Choroid plexus epithelial cell (primary cell): Measurements from ENCODE around the gene MYL4.
A peak's percentile ranks its signal among the peaks of the same experiment; 100 is the strongest.
"Not testable (repeated sequence)": the region's sequence is repeated elsewhere in the genome, so short reads cannot be mapped to it uniquely, and the experiment has no call there.

Experiments used
- DNase-seq: peaks from one replicate; pipeline ENCODE4 v3.0.0-alpha.2; 2010; ENCODE audit warnings: low read depth
- H3K4me3 ChIP-seq: 2 replicates; pipeline ENCODE4 v1.5.1; 2011; ENCODE audit warnings: low read depth, mild to moderate bottlenecking, control low read depth, low read length, moderate library complexity
- CTCF ChIP-seq: conservative IDR thresholded peaks from 2 replicates; pipeline ENCODE4 v1.5.1; 2011; ENCODE audit warnings: low read depth, mild to moderate bottlenecking, control low read depth, inconsistent platforms, low read length, moderate library complexity

MYL4 gene

DNA sequence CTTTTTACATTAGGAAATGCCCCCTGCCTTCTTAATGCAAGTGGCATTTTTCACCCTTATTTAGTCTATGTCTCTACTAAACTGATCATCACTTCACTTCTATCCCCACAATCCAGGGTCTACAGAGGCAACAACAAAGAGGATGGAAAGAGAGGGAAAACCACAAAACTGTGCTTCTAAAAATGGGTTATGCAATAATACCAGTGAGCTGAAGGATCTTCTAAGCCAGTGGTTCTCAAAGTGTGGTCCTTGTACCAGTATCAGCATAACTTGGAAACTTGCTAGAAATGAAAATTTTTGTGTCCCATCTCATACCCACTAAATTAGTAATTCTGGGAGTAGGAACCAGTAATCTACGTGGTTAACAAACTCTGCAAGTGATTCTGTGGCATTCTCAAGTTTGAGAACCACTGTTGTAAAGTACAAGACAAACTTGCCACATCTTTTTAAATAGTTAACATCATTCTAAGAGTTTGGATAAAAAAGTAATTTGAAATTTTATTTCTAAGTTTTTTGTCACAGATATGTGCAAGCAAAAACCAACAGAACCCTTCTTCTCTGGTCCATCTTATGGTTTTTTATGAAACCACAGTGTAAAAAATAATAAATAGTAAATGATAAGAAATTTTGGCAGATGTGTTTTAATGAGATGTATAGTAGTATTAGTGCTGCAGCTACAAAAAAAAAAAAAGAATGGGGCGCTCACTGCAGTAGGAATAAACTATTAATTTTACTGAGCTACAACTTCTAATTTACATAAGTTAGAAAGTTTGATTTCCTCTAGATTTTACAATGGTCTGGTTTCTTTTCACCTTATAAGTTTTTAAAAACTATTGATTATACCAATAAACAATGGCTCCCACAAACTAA lies 36.2 kb upstream of the MYL4 start:
- no peak for TF ChIP-seq CTCF
- H3K4me3 ChIP-seq, result no peak overlapping the region
- DNase-seq, result peak; percentile 23

DNA sequence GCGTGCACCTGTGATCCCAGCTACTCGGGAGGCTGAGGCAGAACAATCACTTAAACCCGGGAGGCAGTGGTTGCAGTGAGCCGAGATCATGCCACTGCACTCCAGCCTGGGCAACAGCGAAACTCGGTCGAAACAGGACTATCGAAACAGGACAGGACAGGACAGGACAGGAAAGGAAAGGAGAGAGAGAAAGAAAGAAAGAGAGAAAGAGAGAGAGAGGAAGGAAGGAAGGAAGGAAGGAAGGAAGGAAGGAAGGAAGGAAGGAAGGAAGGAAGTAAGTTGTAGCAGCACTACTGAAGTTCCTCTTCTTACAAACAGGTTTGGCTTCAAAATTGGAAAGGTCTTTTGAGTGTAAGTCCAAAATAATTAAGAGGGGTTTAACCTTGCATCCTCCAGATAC lies 34.3 kb upstream of the MYL4 start:
- not testable (repeated sequence) for DNase-seq, H3K4me3 ChIP-seq

DNA sequence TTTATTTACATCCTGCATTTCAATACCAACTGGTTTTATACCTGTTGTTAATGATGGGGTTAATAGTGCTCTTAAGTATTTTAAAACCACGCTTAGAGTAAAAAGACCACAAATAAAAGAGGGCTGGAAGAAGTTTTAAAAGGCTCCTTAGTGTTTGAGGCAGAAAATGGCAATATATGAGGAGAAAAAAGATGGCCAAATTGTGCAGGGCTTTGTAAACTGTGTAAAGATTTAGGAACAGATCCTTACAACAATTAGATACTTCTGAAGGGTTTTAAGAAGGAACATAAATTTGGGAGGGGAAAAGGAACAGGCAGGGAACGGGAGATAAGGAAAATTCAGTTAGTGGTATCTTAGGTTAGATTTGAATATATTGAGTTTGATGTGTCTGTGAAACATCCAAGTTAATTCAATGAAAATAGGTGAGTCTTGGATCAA lies 32.7 kb upstream of the MYL4 start:
- no peak for DNase-seq
- TF ChIP-seq CTCF, result no peak
- H3K4me3 ChIP-seq, result no peak overlapping the region

GRCh38 chr17:47177261-47177660 lies 31.9 kb upstream of the MYL4 start:
- no peak for TF ChIP-seq CTCF
- DNase-seq, result no peak
- no peak overlapping the region for H3K4me3 ChIP-seq

DNA sequence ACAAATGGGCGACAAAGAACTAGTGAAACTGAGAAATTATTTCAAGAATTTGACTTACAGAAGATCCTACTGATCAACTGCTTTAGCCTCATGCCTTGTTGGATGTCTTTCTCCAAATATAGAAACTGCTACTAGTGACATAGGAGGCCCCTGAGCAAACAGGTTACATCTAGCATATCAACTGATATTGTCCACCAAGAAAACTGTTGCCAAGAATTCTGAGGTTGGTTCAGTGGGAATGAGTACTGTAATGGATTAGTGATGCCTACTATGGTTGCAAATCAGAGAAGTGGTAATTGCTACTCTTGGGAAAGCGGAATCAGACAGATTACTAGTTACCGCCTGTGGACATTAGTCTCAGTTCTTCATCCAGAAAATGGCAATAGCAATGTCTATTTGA lies 30.0 kb upstream of the MYL4 start:
- DNase-seq, result no peak
- H3K4me3 ChIP-seq, result no peak overlapping the region
- no peak for TF ChIP-seq CTCF

- DNase-seq, result no peak
- H3K4me3 ChIP-seq, result no peak overlapping the region
- TF ChIP-seq CTCF, result no peak
Observed at GRCh38 chr17:47180337-47180736, 28.8 kb upstream of the MYL4 start.

DNA sequence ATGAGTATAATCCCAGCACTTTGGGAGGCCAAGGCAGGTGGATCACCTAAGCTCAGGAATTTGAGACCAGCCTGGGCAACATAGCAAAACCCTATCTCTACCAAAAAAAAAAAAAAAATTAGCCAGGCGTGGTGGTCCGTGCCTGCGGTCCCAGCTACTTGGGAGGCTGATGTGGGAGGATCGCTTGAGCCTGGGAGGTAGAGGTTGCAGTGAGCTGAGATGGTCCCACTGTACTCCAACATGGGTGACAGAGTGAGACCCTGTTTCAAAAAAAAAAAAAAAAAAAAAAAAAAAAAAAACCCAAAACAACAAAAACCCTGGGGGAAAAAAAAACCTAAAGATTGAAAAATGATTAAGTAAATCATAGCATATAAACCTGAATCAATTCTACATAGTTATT lies 28.2 kb upstream of the MYL4 start:
- not testable (repeated sequence) for DNase-seq

DNA sequence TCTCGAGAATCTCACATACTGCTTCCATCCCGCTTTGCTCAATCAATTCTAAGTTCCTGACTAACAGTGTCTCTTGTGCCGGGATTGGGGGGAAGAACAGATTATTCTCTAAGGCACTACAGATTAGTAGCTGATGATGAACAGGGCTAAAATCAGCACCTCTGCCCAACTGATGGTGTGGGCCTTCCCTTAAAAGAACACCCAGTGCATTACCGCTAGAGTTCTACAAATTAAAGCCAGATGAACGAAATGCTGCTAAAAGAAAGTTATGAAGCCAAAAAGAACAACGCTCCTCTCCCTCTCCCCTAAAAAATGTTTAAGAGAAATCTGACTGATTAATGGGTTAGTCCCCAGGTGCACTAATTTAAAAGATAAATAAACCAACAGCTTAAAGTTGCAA lies 24.5 kb upstream of the MYL4 start:
- no peak overlapping the region for H3K4me3 ChIP-seq

More for the DNA sequence above, 28.2 kb upstream of the MYL4 start:
- H3K4me3 ChIP-seq, result not testable (repeated sequence)

More for the DNA sequence above, 24.5 kb upstream of the MYL4 start:
- TF ChIP-seq CTCF, result no peak
- DNase-seq, result peak; percentile 18
